Measurements from ENCODE around the gene BRI3. TPM values are rescaled to one million over a fixed set of nuclear protein-coding genes. Genes with fewer than 3 reads are reported as not detected.

Gene BRI3
- total and polyA plus RNA-seq, 2 of the 4 experiments (the other 2 are of a cell fraction): 24.7 to 68.3 TPM

DNA sequence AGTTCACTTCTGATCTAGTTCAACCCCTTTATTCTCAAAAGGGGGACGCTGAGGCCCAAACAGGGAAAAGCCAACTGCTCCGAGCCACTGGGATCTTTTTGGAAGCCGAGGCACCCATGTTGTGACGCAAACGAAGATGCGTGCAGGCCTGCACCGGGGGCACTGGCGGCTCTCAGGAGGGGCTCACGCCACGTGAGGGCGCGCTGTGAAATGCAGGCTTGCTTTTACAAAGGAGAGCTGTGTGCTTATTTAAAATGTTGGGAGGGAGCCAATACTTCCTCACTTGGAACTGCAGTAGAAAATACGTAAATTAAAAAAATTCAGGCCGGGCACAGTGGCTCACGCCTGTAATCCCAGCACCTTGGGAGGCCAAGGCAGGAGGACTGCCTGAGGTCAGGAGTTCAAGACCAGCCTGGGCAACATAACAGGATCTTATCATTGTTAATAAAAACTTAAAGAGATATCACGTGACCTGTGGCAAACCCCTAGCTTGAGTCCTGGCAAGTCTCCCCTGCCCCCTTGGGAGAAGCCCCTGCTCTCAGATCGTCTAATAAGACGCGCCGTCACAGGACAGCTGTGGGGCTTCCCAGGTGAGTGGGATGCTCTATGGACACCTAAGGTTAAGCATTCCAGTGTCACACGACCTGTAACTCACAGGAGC is 16.3 kb downstream of the BRI3 start:
- H3K56ac ChIP-seq (ENCODE audit: extremely low read depth, insufficient read depth, low read length): no peak overlapping the region
- no peaks in the 10 kb centered on the region for H3K4me1 ChIP-seq (ENCODE audit: control insufficient read depth, insufficient read depth, low read length)
- no peak overlapping the region for H2BK5ac ChIP-seq (ENCODE audit: low read depth, low read length, poor library complexity, severe bottlenecking)
- H3K4me3 ChIP-seq (ENCODE audit: insufficient read depth, low read depth, low read length): no peak overlapping the region
- no peak overlapping the region for H2AK9ac ChIP-seq (replicated peaks; ENCODE audit: low read depth, low read length, poor library complexity)
- H2AK5ac ChIP-seq (ENCODE audit: low read depth, low read length): no peak overlapping the region
- no peak overlapping the region for H2AFZ ChIP-seq (replicated peaks; ENCODE audit: low read length, poor library complexity)
- no peak overlapping the region for H2BK20ac ChIP-seq (ENCODE audit: low read depth, low read length)
- H3K9me1 ChIP-seq (ENCODE audit: insufficient read depth, low read length): no peaks in the 10 kb centered on the region; the same call in 1 of the 2 replicates
- DNase-seq: no peak
- no peak overlapping the region for H4K91ac ChIP-seq (ENCODE audit: insufficient read depth, low read depth, low read length)
- no peaks in the 10 kb centered on the region for H3K27me3 ChIP-seq (ENCODE audit: control insufficient read depth, insufficient read depth, low read length)
- H4K5ac ChIP-seq (ENCODE audit: low read depth, low read length): no peak overlapping the region
- no peak overlapping the region for H4K8ac ChIP-seq (ENCODE audit: low read depth in 2 of 2, low read length in 2 of 2)
- peaks cover 13 to 47% of the 10 kb centered on the region in 2 experiments for H3K79me1 ChIP-seq (ENCODE audit: low read depth in 1 of 2, low read length in 2 of 2)
- WGBS, 2 experiments (ENCODE audit: extremely low coverage in 2 of 2, insufficient read length in 1 of 2): no CpG with 5 or more reads among the region's 21 CpGs
- in situ Hi-C loops (cut with MboI; ENCODE audit: low sequenced_read_pairs): loop anchor here (5.0 kb wide), 2 partner anchors 110 to 545 kb away; no protein-coding TSS in a partner anchor
- H3K23ac ChIP-seq (ENCODE audit: low read depth, low read length): no peak overlapping the region
- no peak for ATAC-seq (ENCODE audit: low read depth)
- no peak for TF ChIP-seq CHD1 (IDR thresholded peaks at IDR 0.05; ENCODE audit: low read depth, low read length)
- BruUV-seq (replicated peaks): no TSS peak
- no peak overlapping the region for H2BK15ac ChIP-seq (ENCODE audit: low read depth, low read length)
- intact Hi-C loops (cut with micrococcal nuclease): no loop called here
- no peak overlapping the region for H3K4me2 ChIP-seq (ENCODE audit: low read depth, low read length)
- POLR2A ChIA-PET (ENCODE audit: unreplicated experiment): interaction anchor here (0.5 kb wide), 1 partner anchor 8 kb away, joined by 12 read pairs; no protein-coding TSS in a partner anchor
- CTCF ChIA-PET: interaction anchor here (0.9 kb wide), 1 partner anchor 104 kb away, joined by 4 read pairs; the partner anchor contains the start of gene BAIAP2L1
- H3K9ac ChIP-seq (ENCODE audit: low read depth, low read length): no peak overlapping the region
- H3K9me3 ChIP-seq (ENCODE audit: control insufficient read depth, insufficient read depth, low read length): no peaks in the 10 kb centered on the region
- H4K20me1 ChIP-seq (ENCODE audit: insufficient read depth, low read length): peaks cover 24% of the 10 kb centered on the region
- H2BK120ac ChIP-seq (ENCODE audit: low read depth, low read length): no peak overlapping the region
- H3K27ac ChIP-seq (ENCODE audit: insufficient read depth, low read length): no peak overlapping the region
- H3K14ac ChIP-seq (replicated peaks; ENCODE audit: low read depth, low read length): no peak overlapping the region
- H3K36me3 ChIP-seq (ENCODE audit: control insufficient read depth, insufficient read depth, low read length): peaks cover 25% of the 10 kb centered on the region
- dilution Hi-C loops (cut with HindIII; ENCODE audit: low sequenced_read_pairs, unreplicated experiment): no loop called here
- H3K18ac ChIP-seq (ENCODE audit: low read depth, low read length): no peak overlapping the region
- no peak overlapping the region for H3K4ac ChIP-seq (ENCODE audit: low read depth, low read length)

All from IMR-90 (cell line).